GM18526 (cell line): Measurements from ENCODE around the gene CARD8.

Experiments used
- POLR2A ChIP-seq: IDR thresholded peaks from 3 replicates; pipeline ENCODE4 v1.6.1; 2011; ENCODE audit not compliant: insufficient read length; ENCODE audit errors: extremely low read depth

Gene CARD8

GRCh38 chr19:48255376-48256303, at the start of gene CARD8:
CARD8 (minus strand) TSS chr19:48255912; CDS start chr19:48241020, 14,892 bp downstream.
- TF ChIP-seq POLR2A: peak; percentile 73

GRCh38 chr19:48303866-48304265, 48.2 kb upstream of the CARD8 start:
- TF ChIP-seq POLR2A: no peak

GRCh38 chr19:48303367-48303766, 47.7 kb upstream of the CARD8 start:
- no peak for TF ChIP-seq POLR2A

- TF ChIP-seq POLR2A: no peak
These were observed 46.9 kb upstream of the CARD8 start for GRCh38 chr19:48302600-48302959.

GRCh38 chr19:48301886-48302599, 46.3 kb upstream of the CARD8 start:
- no peak for TF ChIP-seq POLR2A

GRCh38 chr19:48297975-48298374, 42.3 kb upstream of the CARD8 start:
- no peak for TF ChIP-seq POLR2A

- TF ChIP-seq POLR2A: no peak
These were observed 41.4 kb upstream of the CARD8 start for GRCh38 chr19:48296963-48297734.

GRCh38 chr19:48295458-48295857, 39.7 kb upstream of the CARD8 start:
- TF ChIP-seq POLR2A: no peak

GRCh38 chr19:48292798-48293197, 37.1 kb upstream of the CARD8 start:
- no peak for TF ChIP-seq POLR2A

GRCh38 chr19:48290771-48291488, 35.2 kb upstream of the CARD8 start:
- TF ChIP-seq POLR2A: no peak

- no peak for TF ChIP-seq POLR2A
These were observed 34.7 kb upstream of the CARD8 start for GRCh38 chr19:48290401-48290770.

GRCh38 chr19:48287748-48288147, 32.0 kb upstream of the CARD8 start:
- no peak for TF ChIP-seq POLR2A

GRCh38 chr19:48284896-48285295, 29.2 kb upstream of the CARD8 start:
- no peak for TF ChIP-seq POLR2A

- no peak for TF ChIP-seq POLR2A
These were observed 28.2 kb upstream of the CARD8 start for GRCh38 chr19:48283908-48284307.

GRCh38 chr19:48279747-48280146, 24.0 kb upstream of the CARD8 start:
- no peak for TF ChIP-seq POLR2A
